H9 (cell line): ENCODE measurements around the gene NCOA4. TPM values are rescaled to one million over a fixed set of nuclear protein-coding genes. Genes with fewer than 3 reads are reported as not detected.

Experiments used
- DNase-seq: peaks from one replicate; pipeline ENCODE4 v3.0.0-alpha.2; 2017
- H2AFZ ChIP-seq: one replicate; pipeline ENCODE4 v1.6.1; 2013; ENCODE audit warnings: mild to moderate bottlenecking, low read length, control low read depth, moderate library complexity
- H2AK5ac ChIP-seq: 2 replicates; pipeline ENCODE4 v1.6.1; 2013; ENCODE audit warnings: low read length, control low read depth, mixed read lengths; ENCODE audit not compliant: insufficient read length
- H2BK120ac ChIP-seq: one replicate; pipeline ENCODE4 v1.6.1; 2013; ENCODE audit warnings: low read depth, mild to moderate bottlenecking, low read length, control low read depth, inconsistent platforms; ENCODE audit not compliant: poor library complexity, severe bottlenecking
- H2BK12ac ChIP-seq: 2 replicates; pipeline ENCODE4 v1.6.1; 2013; ENCODE audit warnings: low read length, control low read depth, mixed read lengths, low read depth; ENCODE audit not compliant: insufficient read length
- H2BK15ac ChIP-seq: 2 replicates; pipeline ENCODE4 v1.6.1; 2013; ENCODE audit warnings: low read depth, low read length, control low read depth
- H2BK20ac ChIP-seq: one replicate; pipeline ENCODE4 v1.6.1; 2013; ENCODE audit warnings: low read depth, mild to moderate bottlenecking, low read length, control low read depth, inconsistent platforms; ENCODE audit not compliant: poor library complexity, severe bottlenecking
- H2BK5ac ChIP-seq: 2 replicates; pipeline ENCODE4 v1.6.1; 2013; ENCODE audit warnings: low read length, control low read depth, mixed read lengths; ENCODE audit not compliant: insufficient read length
- H3K14ac ChIP-seq: 2 replicates; pipeline ENCODE4 v1.6.1; 2013; ENCODE audit warnings: low read length, control low read depth; ENCODE audit not compliant: insufficient read depth
- H3K18ac ChIP-seq: 2 replicates; pipeline ENCODE4 v1.6.1; 2013; ENCODE audit warnings: low read depth, mild to moderate bottlenecking, mixed read lengths, low read length, control low read depth; ENCODE audit not compliant: insufficient read length
- H3K23ac ChIP-seq: 2 replicates; pipeline ENCODE4 v1.6.1; 2013; ENCODE audit warnings: low read length, control low read depth, mixed read lengths, low read depth; ENCODE audit not compliant: insufficient read length
- H3K23me2 ChIP-seq: 2 replicates; pipeline ENCODE4 v1.6.1; 2013; ENCODE audit warnings: low read depth, mild to moderate bottlenecking, mixed read lengths, low read length, control low read depth; ENCODE audit not compliant: insufficient read length, poor library complexity, severe bottlenecking
- H3K27ac ChIP-seq: 2 replicates; pipeline ENCODE4 v1.5.1; 2013; ENCODE audit warnings: low read length, control low read depth, mixed read lengths, low read depth; ENCODE audit not compliant: insufficient read length
- H3K27me3 ChIP-seq: 2 replicates; pipeline ENCODE4 v1.6.1; 2013; ENCODE audit warnings: low read length, control low read depth, inconsistent platforms; ENCODE audit not compliant: insufficient read depth
- H3K4ac ChIP-seq: 2 replicates; pipeline ENCODE4 v1.6.1; 2013; ENCODE audit warnings: low read depth, mild to moderate bottlenecking, control low read depth, inconsistent platforms, low read length, moderate library complexity
- H3K4me1 ChIP-seq: 2 replicates; pipeline ENCODE4 v1.6.1; 2013; ENCODE audit warnings: low read length, control low read depth, inconsistent platforms; ENCODE audit not compliant: insufficient read depth
- H3K4me2 ChIP-seq: 2 replicates; pipeline ENCODE4 v1.6.1; 2013; ENCODE audit warnings: low read length, control low read depth, mixed read lengths; ENCODE audit not compliant: insufficient read length, insufficient read depth
- H3K56ac ChIP-seq: 2 replicates; pipeline ENCODE4 v1.6.1; 2013; ENCODE audit warnings: low read depth, mild to moderate bottlenecking, mixed read lengths, low read length, control low read depth; ENCODE audit not compliant: insufficient read length
- H3K79me1 ChIP-seq: 2 replicates; pipeline ENCODE4 v1.6.1; 2013; ENCODE audit warnings: low read depth, mild to moderate bottlenecking, moderate library complexity, low read length, control low read depth, inconsistent platforms; ENCODE audit not compliant: insufficient read depth, poor library complexity, severe bottlenecking
- H3K79me2 ChIP-seq: 2 replicates; pipeline ENCODE4 v1.6.1; 2013; ENCODE audit warnings: low read length, control low read depth, inconsistent platforms; ENCODE audit not compliant: insufficient read depth
- H3K9ac ChIP-seq: 2 replicates; pipeline ENCODE4 v1.6.1; 2013; ENCODE audit warnings: low read length, control low read depth, mixed read lengths; ENCODE audit not compliant: insufficient read length; ENCODE audit errors: extremely low read depth
- H3K9me3 ChIP-seq: one replicate; pipeline ENCODE4 v1.6.1; 2013; ENCODE audit warnings: low read depth, low read length, inconsistent platforms; ENCODE audit not compliant: control insufficient read depth
- H3T11ph ChIP-seq: one replicate; pipeline ENCODE4 v1.6.1; 2013; ENCODE audit warnings: mild to moderate bottlenecking, low read length, control low read depth, inconsistent platforms
- H4K20me1 ChIP-seq: one replicate; pipeline ENCODE4 v1.6.1; 2013; ENCODE audit not compliant: control insufficient read depth, insufficient read length, insufficient read depth
- H4K5ac ChIP-seq: 2 replicates; pipeline ENCODE4 v1.6.1; 2013; ENCODE audit warnings: low read depth, mild to moderate bottlenecking, mixed read lengths, low read length, control low read depth; ENCODE audit not compliant: insufficient read length
- H4K8ac ChIP-seq: replicated peaks from 2 replicates; pipeline ENCODE4 v1.6.1; 2013; ENCODE audit warnings: low read length, control low read depth, mixed read lengths, low read depth; ENCODE audit not compliant: insufficient read length
- H4K91ac ChIP-seq: 2 replicates; pipeline ENCODE4 v1.6.1; 2013; ENCODE audit warnings: low read depth, mild to moderate bottlenecking, moderate library complexity, mixed read lengths, low read length, control low read depth; ENCODE audit not compliant: insufficient read length
- H3K27ac Mint-ChIP-seq, 3 experiments: 2 replicates in 2 of 3; 3 replicates in 1 of 3; pipeline ENCODE4 v1.8.0; 2020 to 2021; ENCODE audit warnings: mixed read lengths in 3 of 3, mild to moderate bottlenecking in 1 of 3, moderate library complexity in 1 of 3
- H3K27me3 Mint-ChIP-seq: 2 replicates; pipeline ENCODE4 v1.8.0; 2021; ENCODE audit warnings: low read depth, mild to moderate bottlenecking, moderate library complexity, mixed read lengths
- H3K36me3 Mint-ChIP-seq, 3 experiments: 2 replicates in 2 of 3; 3 replicates in 1 of 3; pipeline ENCODE4 v1.8.0; 2020 to 2021; ENCODE audit warnings: low read depth in 3 of 3, mixed read lengths in 3 of 3; ENCODE audit not compliant: insufficient read depth in 1 of 3
- H3K4me1 Mint-ChIP-seq, 2 experiments: 2 replicates each; pipeline ENCODE4 v1.8.0; 2020; ENCODE audit warnings: mixed read lengths in 2 of 2
- H3K4me3 Mint-ChIP-seq, 2 experiments: 2 replicates in 1 of 2; 3 replicates in 1 of 2; pipeline ENCODE4 v1.8.0; 2020 to 2021; ENCODE audit warnings: mild to moderate bottlenecking in 2 of 2, mixed read lengths in 2 of 2, moderate library complexity in 1 of 2
- H3K9me3 Mint-ChIP-seq, 2 experiments: 2 replicates in 1 of 2; 3 replicates in 1 of 2; pipeline ENCODE4 v1.8.0; 2020; ENCODE audit warnings: mild to moderate bottlenecking in 2 of 2, mixed read lengths in 2 of 2, moderate library complexity in 1 of 2
- WGBS: extraction: QIAGEN DNeasy Blood & Tissue Kit; methylation state at CpG from one replicate; pipeline ENCODE4 v1.1.7; 2013; ENCODE audit warnings: missing lambda C conversion rate, low lambda C conversion rate, mixed read lengths; ENCODE audit not compliant: insufficient read length; ENCODE audit errors: extremely low coverage; 5-methylcytosine and 5-hydroxymethylcytosine counted together
- total RNA-seq: library from RNA; stranded (reverse); gene quantifications from 2 replicates; pipeline ENCODE4 v1.2.1, GENCODE V29; 2021
- TF ChIP-seq, protein P1 (sequence below): fragments of 200-600 bp; sonication (generic); conservative IDR thresholded peaks from 3 replicates; pipeline ENCODE4 v1.8.0; 2021; ENCODE audit warnings: antibody characterized with exemption, mild to moderate bottlenecking

NCOA4 gene
- total RNA-seq, 1 experiment from 2014 or later, result 83.3 TPM

DNA sequence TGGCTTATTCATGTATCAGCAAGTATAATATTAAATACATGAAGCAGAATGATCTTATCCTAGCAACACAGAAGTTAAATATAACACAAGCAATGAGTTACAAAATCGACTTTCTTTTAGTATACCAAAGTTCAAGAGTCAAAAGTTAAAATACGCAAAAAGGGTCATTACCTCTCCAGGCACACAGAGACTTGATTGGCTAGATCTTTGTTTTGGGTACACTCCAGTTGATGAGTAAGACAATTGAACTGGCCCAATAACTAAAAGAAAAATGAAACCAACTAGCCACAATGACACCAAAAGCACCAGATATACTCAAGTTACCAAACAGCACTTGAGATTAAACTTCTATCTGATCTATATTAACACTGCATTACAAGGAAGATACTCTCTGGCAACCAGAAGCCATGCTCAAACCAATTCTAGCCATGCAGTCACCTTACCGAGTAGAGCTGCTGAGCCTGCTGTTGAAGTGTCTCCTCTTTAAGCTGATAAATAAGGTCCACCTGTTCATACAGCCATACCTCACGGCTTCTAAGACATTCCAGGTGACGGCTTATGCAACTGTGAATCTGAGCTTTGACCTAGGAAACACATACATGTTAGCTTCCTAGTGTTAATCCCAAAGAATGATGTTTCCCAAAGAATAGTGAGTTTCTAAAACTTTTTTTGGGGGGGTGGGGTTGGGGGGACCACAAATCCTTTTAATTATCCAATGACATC lies 15.6 kb downstream of the NCOA4 start:
- WGBS, result no CpG with 5 or more reads among the region's 5 CpGs

More for the DNA sequence above, 15.6 kb downstream of the NCOA4 start:
- Mint-ChIP-seq H3K27me3 (no peaks in the 10 kb centered on the region), H3K4me1 (peaks cover 2 to 6% of the 10 kb centered on the region in 2 experiments; a peak in 3 of 4 replicates), H3K27ac (no peak overlapping the region), H3K36me3 (peaks cover 16 to 47% (median 29%) of the 10 kb centered on the region in 3 experiments; a peak in 6 of 7 replicates), H3K9me3 (no peaks in the 10 kb centered on the region), H3K4me3 (no peak overlapping the region)
- H3K27me3 ChIP-seq, result no peaks in the 10 kb centered on the region
- H3K23me2 ChIP-seq, result no peaks in the 10 kb centered on the region
- H2BK15ac ChIP-seq, result no peak overlapping the region
- H3K9me3 ChIP-seq, result no peaks in the 10 kb centered on the region
- no peak overlapping the region for H4K5ac ChIP-seq
- H3K27ac ChIP-seq, result no peak overlapping the region
- DNase-seq, result no peak
- no peak overlapping the region for H3T11ph ChIP-seq
- H3K4me1 ChIP-seq, result no peaks in the 10 kb centered on the region
- H2BK120ac ChIP-seq, result no peak overlapping the region
- H4K20me1 ChIP-seq, result no peaks in the 10 kb centered on the region
- TF ChIP-seq, protein P1, sequence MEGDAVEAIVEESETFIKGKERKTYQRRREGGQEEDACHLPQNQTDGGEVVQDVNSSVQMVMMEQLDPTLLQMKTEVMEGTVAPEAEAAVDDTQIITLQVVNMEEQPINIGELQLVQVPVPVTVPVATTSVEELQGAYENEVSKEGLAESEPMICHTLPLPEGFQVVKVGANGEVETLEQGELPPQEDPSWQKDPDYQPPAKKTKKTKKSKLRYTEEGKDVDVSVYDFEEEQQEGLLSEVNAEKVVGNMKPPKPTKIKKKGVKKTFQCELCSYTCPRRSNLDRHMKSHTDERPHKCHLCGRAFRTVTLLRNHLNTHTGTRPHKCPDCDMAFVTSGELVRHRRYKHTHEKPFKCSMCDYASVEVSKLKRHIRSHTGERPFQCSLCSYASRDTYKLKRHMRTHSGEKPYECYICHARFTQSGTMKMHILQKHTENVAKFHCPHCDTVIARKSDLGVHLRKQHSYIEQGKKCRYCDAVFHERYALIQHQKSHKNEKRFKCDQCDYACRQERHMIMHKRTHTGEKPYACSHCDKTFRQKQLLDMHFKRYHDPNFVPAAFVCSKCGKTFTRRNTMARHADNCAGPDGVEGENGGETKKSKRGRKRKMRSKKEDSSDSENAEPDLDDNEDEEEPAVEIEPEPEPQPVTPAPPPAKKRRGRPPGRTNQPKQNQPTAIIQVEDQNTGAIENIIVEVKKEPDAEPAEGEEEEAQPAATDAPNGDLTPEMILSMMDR, result no peak
- H3K79me2 ChIP-seq, result peaks cover 3% of the 10 kb centered on the region; the same call in 1 of the 2 replicates
- no peak overlapping the region for H3K14ac ChIP-seq
- H2AK5ac ChIP-seq, result no peak overlapping the region
- no peak overlapping the region for H3K4me2 ChIP-seq
- no peak overlapping the region for H2BK12ac ChIP-seq
- H2BK20ac ChIP-seq, result no peak overlapping the region
- H3K18ac ChIP-seq, result no peak overlapping the region
- no peak overlapping the region for H2AFZ ChIP-seq
- no peak overlapping the region for H4K8ac ChIP-seq
- peaks cover 3% of the 10 kb centered on the region for H3K79me1 ChIP-seq
- no peak overlapping the region for H3K56ac ChIP-seq
- H4K91ac ChIP-seq, result no peak overlapping the region
- no peak overlapping the region for H3K4ac ChIP-seq
- no peak overlapping the region for H2BK5ac ChIP-seq
- H3K23ac ChIP-seq, result no peak overlapping the region
- H3K9ac ChIP-seq, result no peak overlapping the region
